ENCODE measurements around the gene TRAP1. TPM values are rescaled to one million over a fixed set of nuclear protein-coding genes. Genes with fewer than 3 reads are reported as not detected.
"Not testable (repeated sequence)": the region's sequence is repeated elsewhere in the genome, so short reads cannot be mapped to it uniquely, and the experiment has no call there.

The TRAP1 gene
- total RNA-seq, 1 experiment from 2014 or later, result 204 TPM

DNA sequence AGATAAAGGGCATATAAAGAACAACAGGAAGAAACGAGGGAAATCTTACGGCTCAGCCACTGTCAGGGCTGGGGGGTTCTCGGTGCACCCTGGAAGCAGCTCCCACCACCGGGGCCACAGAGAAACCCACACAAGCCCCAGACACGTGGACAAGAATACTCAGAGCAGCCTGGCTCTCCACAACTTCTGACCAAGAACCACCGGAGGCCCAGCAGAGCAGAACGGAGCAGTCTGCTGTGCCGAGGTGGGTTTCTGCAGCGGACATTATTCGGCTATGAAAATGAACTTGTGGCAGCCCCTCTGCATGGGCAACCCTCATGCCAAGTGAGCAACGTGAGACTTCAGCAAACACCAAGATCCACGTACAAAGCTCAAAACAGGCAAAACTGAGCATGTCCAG is 56.0 kb downstream of the TRAP1 start:
- no TSS peak for BruUV-seq (replicated peaks)
- H3K27me3 ChIP-seq (ENCODE audit: insufficient read depth, low read depth), result no peaks in the 10 kb centered on the region
- TF ChIP-seq, protein P1, sequence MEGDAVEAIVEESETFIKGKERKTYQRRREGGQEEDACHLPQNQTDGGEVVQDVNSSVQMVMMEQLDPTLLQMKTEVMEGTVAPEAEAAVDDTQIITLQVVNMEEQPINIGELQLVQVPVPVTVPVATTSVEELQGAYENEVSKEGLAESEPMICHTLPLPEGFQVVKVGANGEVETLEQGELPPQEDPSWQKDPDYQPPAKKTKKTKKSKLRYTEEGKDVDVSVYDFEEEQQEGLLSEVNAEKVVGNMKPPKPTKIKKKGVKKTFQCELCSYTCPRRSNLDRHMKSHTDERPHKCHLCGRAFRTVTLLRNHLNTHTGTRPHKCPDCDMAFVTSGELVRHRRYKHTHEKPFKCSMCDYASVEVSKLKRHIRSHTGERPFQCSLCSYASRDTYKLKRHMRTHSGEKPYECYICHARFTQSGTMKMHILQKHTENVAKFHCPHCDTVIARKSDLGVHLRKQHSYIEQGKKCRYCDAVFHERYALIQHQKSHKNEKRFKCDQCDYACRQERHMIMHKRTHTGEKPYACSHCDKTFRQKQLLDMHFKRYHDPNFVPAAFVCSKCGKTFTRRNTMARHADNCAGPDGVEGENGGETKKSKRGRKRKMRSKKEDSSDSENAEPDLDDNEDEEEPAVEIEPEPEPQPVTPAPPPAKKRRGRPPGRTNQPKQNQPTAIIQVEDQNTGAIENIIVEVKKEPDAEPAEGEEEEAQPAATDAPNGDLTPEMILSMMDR (conservative IDR thresholded peaks at IDR 0.05), result no peak
- TF ChIP-seq EZH2 (IDR thresholded peaks at IDR 0.05; ENCODE audit: low read depth), result no peak
- CTCF ChIA-PET, result interaction anchor here (0.6 kb wide), 1 partner anchor 527 kb away, joined by 4 read pairs; the partner anchor contains the start of gene ZNF213
- no peaks in the 10 kb centered on the region for H3K9me2 ChIP-seq (ENCODE audit: insufficient read depth)
- H3K36me3 ChIP-seq (ENCODE audit: low read depth), result peaks cover 9% of the 10 kb centered on the region; the same call in 1 of the 2 replicates
- no peaks in the 10 kb centered on the region for H3K9me3 ChIP-seq (ENCODE audit: insufficient read depth, low read depth)
- no peak overlapping the region for H3K4me2 ChIP-seq
- no peaks in the 10 kb centered on the region for H3K79me2 ChIP-seq (ENCODE audit: low read depth)
- H3K27ac ChIP-seq, result no peak overlapping the region
- intact Hi-C loops (cut with micrococcal nuclease; ENCODE audit: unreplicated experiment), result no loop called here
- DNase-seq, result no peak
- POLR2A ChIA-PET (ENCODE audit: unreplicated experiment), result no interaction called here
- H3K4me1 ChIP-seq (replicated peaks; ENCODE audit: insufficient read depth), result no peaks in the 10 kb centered on the region
- no peaks in the 10 kb centered on the region for H3F3A ChIP-seq (ENCODE audit: insufficient read depth, low read depth)
- H4K20me1 ChIP-seq (ENCODE audit: insufficient read depth), result no peaks in the 10 kb centered on the region
- no peak overlapping the region for H3K4me3 ChIP-seq
- H2AFZ ChIP-seq, result no peak overlapping the region

DNA sequence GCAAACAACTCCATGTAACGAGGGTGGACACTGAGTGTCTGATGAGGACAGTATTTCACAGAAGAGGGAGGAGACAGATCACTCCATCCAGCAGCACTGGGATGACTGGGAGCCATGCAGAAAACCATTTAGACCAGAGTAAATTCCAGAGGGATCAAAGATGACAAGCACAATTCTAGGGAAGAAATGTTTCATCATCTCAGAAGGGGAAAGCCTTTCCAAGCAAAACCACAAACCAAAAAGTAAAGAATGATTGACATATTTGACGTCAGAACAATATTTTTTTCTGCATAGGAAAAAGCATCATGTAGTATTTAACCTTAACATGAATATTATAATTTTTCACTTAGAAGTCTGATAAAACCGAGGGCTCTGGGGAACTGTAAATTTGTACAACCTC is 58.1 kb downstream of the TRAP1 start:
- no peaks in the 10 kb centered on the region for H3K79me2 ChIP-seq (ENCODE audit: low read depth)
- H3K4me2 ChIP-seq, result no peak overlapping the region
- H3K36me3 ChIP-seq (ENCODE audit: low read depth), result peaks cover 9% of the 10 kb centered on the region; the same call in 1 of the 2 replicates
- H3F3A ChIP-seq (ENCODE audit: insufficient read depth, low read depth), result peaks cover 8% of the 10 kb centered on the region; the same call in 1 of the 2 replicates
- no peak overlapping the region for H3K4me3 ChIP-seq
- no TSS peak for BruUV-seq (replicated peaks)
- CTCF ChIA-PET, result no interaction called here
- H3K27me3 ChIP-seq (ENCODE audit: insufficient read depth, low read depth), result no peaks in the 10 kb centered on the region
- no peaks in the 10 kb centered on the region for H3K9me3 ChIP-seq (ENCODE audit: insufficient read depth, low read depth)
- POLR2A ChIA-PET (ENCODE audit: unreplicated experiment), result no interaction called here
- TF ChIP-seq, protein P1 (conservative IDR thresholded peaks at IDR 0.05), result no peak
- no peak for TF ChIP-seq EZH2 (IDR thresholded peaks at IDR 0.05; ENCODE audit: low read depth)
- H4K20me1 ChIP-seq (ENCODE audit: insufficient read depth), result peaks cover 5% of the 10 kb centered on the region; the same call in 1 of the 2 replicates
- H2AFZ ChIP-seq, result no peak overlapping the region
- no peaks in the 10 kb centered on the region for H3K9me2 ChIP-seq (ENCODE audit: insufficient read depth)
- H3K4me1 ChIP-seq (replicated peaks; ENCODE audit: insufficient read depth), result no peaks in the 10 kb centered on the region
- no peak for DNase-seq
- no peak overlapping the region for H3K27ac ChIP-seq
- intact Hi-C loops (cut with micrococcal nuclease; ENCODE audit: unreplicated experiment), result no loop called here

DNA sequence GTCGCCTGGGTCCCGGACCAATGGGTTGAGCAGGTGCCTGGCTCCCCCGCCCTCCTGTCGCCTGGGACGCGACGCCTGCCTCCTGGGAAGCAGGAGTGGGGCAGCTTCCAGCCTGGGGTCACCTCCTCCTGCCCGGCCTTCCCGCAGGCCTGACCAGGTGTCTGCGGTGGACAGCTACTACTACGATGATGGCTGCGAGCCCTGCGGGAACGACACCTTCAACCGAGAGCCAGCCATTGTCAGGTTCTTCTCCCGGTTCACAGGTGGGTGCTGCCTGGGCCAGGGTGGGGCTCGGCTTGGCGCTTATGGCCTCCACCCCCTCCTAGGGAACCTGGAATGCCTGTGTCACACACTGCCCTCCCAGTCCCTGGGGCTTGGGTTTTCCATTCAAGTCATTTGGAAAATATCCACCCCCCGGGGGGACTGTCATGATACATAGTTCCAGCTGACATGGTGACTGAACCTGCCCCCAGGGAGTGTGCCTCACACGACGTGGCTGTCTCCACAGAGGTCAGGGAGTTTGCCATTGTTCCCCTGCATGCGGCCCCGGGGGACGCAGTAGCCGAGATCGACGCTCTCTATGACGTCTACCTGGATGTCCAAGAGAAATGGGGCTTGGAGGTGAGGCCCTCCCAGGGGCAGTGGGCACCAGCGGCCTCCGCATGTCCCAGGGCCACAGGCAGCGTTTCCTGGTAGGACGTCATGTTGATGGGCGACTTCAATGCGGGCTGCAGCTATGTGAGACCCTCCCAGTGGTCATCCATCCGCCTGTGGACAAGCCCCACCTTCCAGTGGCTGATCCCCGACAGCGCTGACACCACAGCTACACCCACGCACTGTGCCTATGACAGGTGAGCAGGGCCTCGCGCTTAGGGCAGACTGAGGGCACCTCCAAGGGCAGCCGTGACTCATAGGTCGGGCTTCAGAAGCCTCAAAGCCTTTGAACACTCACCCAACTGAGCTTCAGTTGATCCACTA is 60.5 kb downstream of the TRAP1 start:
- no peak overlapping the region for H2AFZ ChIP-seq
- no peak overlapping the region for H3K4me2 ChIP-seq
- H3K27me3 ChIP-seq (ENCODE audit: insufficient read depth, low read depth), result no peaks in the 10 kb centered on the region
- no peaks in the 10 kb centered on the region for H3K9me3 ChIP-seq (ENCODE audit: insufficient read depth, low read depth)
- peak in 1 of 2 experiments; percentile 26 for DNase-seq
- H3K27ac ChIP-seq, result no peak overlapping the region
- peaks cover 14% of the 10 kb centered on the region; the same call in 1 of the 2 replicates for H3K36me3 ChIP-seq (ENCODE audit: low read depth)
- no peak overlapping the region for H3K4me3 ChIP-seq
- no peaks in the 10 kb centered on the region for H3K4me1 ChIP-seq (replicated peaks; ENCODE audit: insufficient read depth)
- ChIA-PET POLR2A (ENCODE audit: unreplicated experiment) (no interaction called here), CTCF (no interaction called here)
- no TSS peak for BruUV-seq (replicated peaks)
- TF ChIP-seq, protein P1 (conservative IDR thresholded peaks at IDR 0.05), result no peak
- TF ChIP-seq EZH2 (IDR thresholded peaks at IDR 0.05; ENCODE audit: low read depth), result no peak
- peaks cover 10% of the 10 kb centered on the region; the same call in 1 of the 2 replicates for H4K20me1 ChIP-seq (ENCODE audit: insufficient read depth)
- no peaks in the 10 kb centered on the region for H3K79me2 ChIP-seq (ENCODE audit: low read depth)
- peaks cover 8% of the 10 kb centered on the region; the same call in 1 of the 2 replicates for H3F3A ChIP-seq (ENCODE audit: insufficient read depth, low read depth)
- H3K9me2 ChIP-seq (ENCODE audit: insufficient read depth), result no peaks in the 10 kb centered on the region
- intact Hi-C loops (cut with micrococcal nuclease; ENCODE audit: unreplicated experiment), result no loop called here

DNA sequence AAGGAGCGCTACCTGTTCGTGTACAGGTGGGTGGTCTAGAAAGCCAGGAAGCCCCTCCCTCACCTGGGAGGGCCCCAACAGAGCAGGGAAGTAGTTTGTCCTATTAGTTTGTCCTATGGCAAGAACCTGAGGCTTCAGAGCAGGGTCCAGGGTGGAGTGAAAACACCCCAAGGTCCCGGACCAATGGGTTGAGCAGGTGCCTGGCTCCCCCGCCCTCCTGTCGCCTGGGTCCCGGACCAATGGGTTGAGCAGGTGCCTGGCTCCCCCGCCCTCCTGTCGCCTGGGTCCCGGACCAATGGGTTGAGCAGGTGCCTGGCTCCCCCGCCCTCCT is 61.2 kb downstream of the TRAP1 start:
- BruUV-seq (replicated peaks); H3K4me3 ChIP-seq; H4K20me1 ChIP-seq (ENCODE audit: insufficient read depth); H3K27ac ChIP-seq; H3K4me2 ChIP-seq; DNase-seq; H3F3A ChIP-seq (ENCODE audit: insufficient read depth, low read depth); H3K4me1 ChIP-seq (replicated peaks; ENCODE audit: insufficient read depth); H2AFZ ChIP-seq; intact Hi-C loops (cut with micrococcal nuclease; ENCODE audit: unreplicated experiment); H3K9me3 ChIP-seq (ENCODE audit: insufficient read depth, low read depth); POLR2A ChIA-PET (ENCODE audit: unreplicated experiment); H3K27me3 ChIP-seq (ENCODE audit: insufficient read depth, low read depth); H3K9me2 ChIP-seq (ENCODE audit: insufficient read depth); CTCF ChIA-PET; H3K79me2 ChIP-seq (ENCODE audit: low read depth): not testable (repeated sequence)
- H3K36me3 ChIP-seq (ENCODE audit: low read depth), result peaks cover 14% of the 10 kb centered on the region; the same call in 1 of the 2 replicates

Data from PC-9 (cell line).